H1 (cell line): ENCODE measurements around the gene INSM1. TPM values are rescaled to one million over a fixed set of nuclear protein-coding genes. Genes with fewer than 3 reads are reported as not detected.

Experiments used
- CTCF ChIA-PET: fragments of 300-600 bp; sonication (Branson Sonifier 250); formaldehyde crosslinking; loops from one replicate; lab custom pipeline; 2021; ENCODE audit not compliant: partially characterized antibody; lab: Charles Lee
- POLR2A ChIA-PET: fragments of 300-600 bp; sonication (Branson Sonifier 250); formaldehyde crosslinking; loops from one replicate; lab custom pipeline; 2021; ENCODE audit warnings: inconsistent platforms; ENCODE audit not compliant: partially characterized antibody; lab: Charles Lee
- DNase-seq, 2 experiments: peaks; one replicate each; pipeline versions ENCODE4 v3.0.0 to v3.0.0-alpha.2; 2010 to 2022; ENCODE audit warnings: low spot score in 2 of 2, low read depth in 1 of 2, mixed read lengths in 1 of 2
- FAIRE-seq: peaks from 2 replicates; lab custom pipeline; 2011; peaks lifted over from hg19 to GRCh38; lab: Jason Lieb, UNC
- H2AFZ ChIP-seq: 2 replicates; pipeline ENCODE4 v1.8.1; 2012; ENCODE audit warnings: low read length, inconsistent platforms
- H2AK5ac ChIP-seq: 2 replicates; pipeline ENCODE4 v1.6.1; 2013; ENCODE audit warnings: low read depth, low read length
- H2BK120ac ChIP-seq: replicated peaks from 2 replicates; pipeline ENCODE3; 2013; ENCODE audit warnings: low read depth, low read length, inconsistent platforms
- H2BK12ac ChIP-seq: 2 replicates; pipeline ENCODE4 v1.6.1; 2013; ENCODE audit warnings: low read depth, low read length
- H2BK15ac ChIP-seq: 2 replicates; pipeline ENCODE4 v1.6.1; 2013; ENCODE audit warnings: low read length
- H2BK20ac ChIP-seq: 2 replicates; pipeline ENCODE4 v1.6.1; 2013; ENCODE audit warnings: low read length
- H2BK5ac ChIP-seq: 2 replicates; pipeline ENCODE4 v1.6.1; 2013; ENCODE audit warnings: low read depth, low read length
- H3K14ac ChIP-seq: 2 replicates; pipeline ENCODE4 v1.6.1; 2013; ENCODE audit warnings: inconsistent platforms; ENCODE audit not compliant: insufficient read length
- H3K18ac ChIP-seq: 2 replicates; pipeline ENCODE4 v1.6.1; 2013; ENCODE audit warnings: low read length; ENCODE audit errors: extremely low read depth
- H3K23ac ChIP-seq: 2 replicates; pipeline ENCODE4 v1.6.1; 2013; ENCODE audit warnings: inconsistent platforms; ENCODE audit not compliant: insufficient read length
- H3K23me2 ChIP-seq: 2 replicates; pipeline ENCODE4 v1.6.1; 2013; ENCODE audit warnings: low read depth, low read length
- H3K27ac ChIP-seq: 2 replicates; pipeline ENCODE4 v1.6.1; 2011; ENCODE audit warnings: low read depth, low read length, inconsistent platforms
- H3K27me3 ChIP-seq, 4 experiments: replicated peaks in 1 of 4; 1 replicate in 1 of 4; 2 replicates in 3 of 4; pipeline versions ENCODE4 v1.6.1 to v1.8.1; 2011 to 2013; ENCODE audit warnings: low read length in 3 of 4, mild to moderate bottlenecking in 3 of 4, inconsistent platforms in 2 of 4, mixed read lengths in 2 of 4, moderate library complexity in 1 of 4; ENCODE audit not compliant: control insufficient read depth in 3 of 4, insufficient read depth in 3 of 4; ENCODE audit errors: extremely low read depth in 1 of 4
- H3K36me3 ChIP-seq, 4 experiments: 2 replicates each; pipeline versions ENCODE4 v1.6.1 to v1.8.1; 2011 to 2013; ENCODE audit warnings: mild to moderate bottlenecking in 4 of 4, low read length in 3 of 4, moderate library complexity in 2 of 4, control low read depth in 1 of 4, inconsistent platforms in 1 of 4; ENCODE audit not compliant: insufficient read depth in 4 of 4, control insufficient read depth in 2 of 4
- H3K4ac ChIP-seq: replicated peaks from 2 replicates; pipeline ENCODE3; 2013; ENCODE audit warnings: low read length, low read depth, mixed read lengths, inconsistent platforms; ENCODE audit not compliant: insufficient read length
- H3K4me1 ChIP-seq, 4 experiments: replicated peaks in 1 of 4; 1 replicate in 1 of 4; 2 replicates in 3 of 4; pipeline versions ENCODE4 v1.6.1 to v1.8.1; 2011 to 2013; ENCODE audit warnings: low read length in 3 of 4, inconsistent platforms in 2 of 4, mixed read lengths in 1 of 4; ENCODE audit not compliant: insufficient read depth in 4 of 4, control insufficient read depth in 3 of 4
- H3K4me2 ChIP-seq, 2 experiments: 2 replicates each; pipeline versions ENCODE4 v1.6.1 to v1.8.1; 2011 to 2013; ENCODE audit warnings: low read depth in 2 of 2, low read length in 2 of 2, control low read depth in 1 of 2, inconsistent platforms in 1 of 2, mild to moderate bottlenecking in 1 of 2; ENCODE audit not compliant: insufficient read depth in 1 of 2
- H3K4me3 ChIP-seq, 4 experiments: fragments of 200-600, 300-600 bp in 1 of 4; sonication (generic), shearing (Covaris generic), sonication (Bioruptor Twin) in 1 of 4; 2 replicates each; pipeline versions ENCODE4 v1.5.1 to v1.8.1; 2011 to 2016; ENCODE audit warnings: low read length in 4 of 4, low read depth in 3 of 4, control low read depth in 2 of 4, inconsistent platforms in 2 of 4, mild to moderate bottlenecking in 2 of 4, mixed read lengths in 1 of 4, moderate library complexity in 1 of 4; ENCODE audit not compliant: insufficient read depth in 2 of 4; ENCODE audit errors: extremely low read depth in 1 of 4
- H3K56ac ChIP-seq: replicated peaks from 2 replicates; pipeline ENCODE3; 2013; ENCODE audit warnings: low read depth, mild to moderate bottlenecking, mixed read lengths, low read length, inconsistent platforms; ENCODE audit not compliant: insufficient read length
- H3K79me1 ChIP-seq: 2 replicates; pipeline ENCODE4 v1.6.1; 2013; ENCODE audit warnings: low read depth, low read length, control low read depth
- H3K79me2 ChIP-seq, 2 experiments: 2 replicates each; pipeline versions ENCODE4 v1.6.1 to v1.8.1; 2012 to 2013; ENCODE audit warnings: low read length in 2 of 2, mild to moderate bottlenecking in 2 of 2, inconsistent platforms in 1 of 2; ENCODE audit not compliant: insufficient read depth in 2 of 2, control insufficient read depth in 1 of 2
- H3K9ac ChIP-seq, 4 experiments: replicated peaks in 1 of 4; 1 replicate in 1 of 4; 2 replicates in 3 of 4; pipeline versions ENCODE4 v1.6.1 to v1.8.1; 2011 to 2013; ENCODE audit warnings: low read depth in 3 of 4, low read length in 3 of 4, control low read depth in 2 of 4, mild to moderate bottlenecking in 2 of 4, moderate library complexity in 2 of 4, inconsistent platforms in 1 of 4; ENCODE audit errors: extremely low read depth in 1 of 4
- H3K9me3 ChIP-seq, 2 experiments: 2 replicates each; pipeline versions ENCODE4 v1.6.1 to v1.8.1; 2012 to 2013; ENCODE audit warnings: mild to moderate bottlenecking in 2 of 2, moderate library complexity in 2 of 2, control low read depth in 1 of 2, inconsistent platforms in 1 of 2, low read depth in 1 of 2, low read length in 1 of 2, mixed read lengths in 1 of 2; ENCODE audit not compliant: insufficient read depth in 2 of 2
- H4K20me1 ChIP-seq, 2 experiments: replicated peaks in 1 of 2; 2 replicates each; pipeline versions ENCODE3 to v1.8.1; 2011 to 2013; ENCODE audit warnings: inconsistent platforms in 2 of 2, low read length in 2 of 2, mild to moderate bottlenecking in 1 of 2; ENCODE audit not compliant: insufficient read depth in 2 of 2, control insufficient read depth in 1 of 2
- H4K5ac ChIP-seq: 2 replicates; pipeline ENCODE4 v1.6.1; 2013; ENCODE audit warnings: low read length, low read depth, mixed read lengths, inconsistent platforms; ENCODE audit not compliant: insufficient read length
- H4K8ac ChIP-seq: 2 replicates; pipeline ENCODE4 v1.8.0; 2013; ENCODE audit warnings: mild to moderate bottlenecking, moderate library complexity, low read length, inconsistent platforms; ENCODE audit not compliant: insufficient read depth; ENCODE audit errors: extremely low read depth
- H4K91ac ChIP-seq: replicated peaks from 2 replicates; pipeline ENCODE3; 2013; ENCODE audit warnings: low read length, mixed read lengths, inconsistent platforms; ENCODE audit not compliant: insufficient read length
- ASH2L ChIP-seq: fragments of 200-600, 300-600 bp; sonication (generic); IDR thresholded peaks from one replicate; pipeline ENCODE4 v1.7.1; 2017; ENCODE audit warnings: low read length
- BACH1 ChIP-seq: IDR thresholded peaks from 2 replicates; pipeline ENCODE4 v1.6.1; 2012; ENCODE audit warnings: low read length, improper control_type of control experiment
- CEBPB ChIP-seq: IDR thresholded peaks from 2 replicates; pipeline ENCODE4 v1.6.1; 2012; ENCODE audit warnings: low read depth, low read length
- GABPA ChIP-seq: IDR thresholded peaks from 2 replicates; pipeline ENCODE4 v1.6.1; 2011; ENCODE audit warnings: mild to moderate bottlenecking, low read length, moderate library complexity, borderline replicate concordance; ENCODE audit not compliant: insufficient read depth
- HDAC6 ChIP-seq: IDR thresholded peaks from one replicate; pipeline ENCODE4 v1.7.1; 2012; ENCODE audit warnings: low read depth, mild to moderate bottlenecking, inconsistent platforms, low read length, moderate library complexity
- JUN ChIP-seq: IDR thresholded peaks from 2 replicates; pipeline ENCODE4 v1.6.1; 2011; ENCODE audit warnings: low read depth, mild to moderate bottlenecking, improper control_type of control experiment, low read length
- MAFK ChIP-seq: IDR thresholded peaks from 2 replicates; pipeline ENCODE4 v1.6.1; 2012; ENCODE audit warnings: low read depth, mild to moderate bottlenecking, improper control_type of control experiment, low read length
- PHF8 ChIP-seq: fragments of 200-600 bp; sonication (generic); conservative IDR thresholded peaks from 2 replicates; pipeline ENCODE4 v1.7.1; 2012; ENCODE audit warnings: low read depth, mild to moderate bottlenecking, inconsistent platforms, low read length, moderate library complexity
- POLR2AphosphoS5 ChIP-seq: IDR thresholded peaks from 2 replicates; pipeline ENCODE4 v1.6.1; 2011; ENCODE audit warnings: low read depth, low read length
- RNF2 ChIP-seq: fragments of 200-900, 300-1000 bp; sonication (generic); IDR thresholded peaks from 2 replicates; pipeline ENCODE4 v1.7.1; 2016; ENCODE audit warnings: borderline replicate concordance, low read depth, mild to moderate bottlenecking, antibody characterized with exemption, low read length; ENCODE audit not compliant: poor library complexity, severe bottlenecking; ENCODE audit errors: missing control alignments
- SIX5 ChIP-seq: IDR thresholded peaks from 2 replicates; pipeline ENCODE4 v1.6.1; 2011; ENCODE audit warnings: mild to moderate bottlenecking, low read depth, low read length
- SP1 ChIP-seq: IDR thresholded peaks from 2 replicates; pipeline ENCODE4 v1.6.1; 2011; ENCODE audit warnings: low read depth, low read length
- SP2 ChIP-seq: IDR thresholded peaks from 2 replicates; pipeline ENCODE4 v1.6.1; 2012; ENCODE audit warnings: mild to moderate bottlenecking, low read length, inconsistent platforms
- SP4 ChIP-seq: IDR thresholded peaks from 2 replicates; pipeline ENCODE4 v1.6.1; 2012; ENCODE audit warnings: low read length, inconsistent platforms
- TBP ChIP-seq: IDR thresholded peaks from 2 replicates; pipeline ENCODE4 v1.6.1; 2011; ENCODE audit warnings: low read depth, low read length, improper control_type of control experiment
- TCF12 ChIP-seq: IDR thresholded peaks from 2 replicates; pipeline ENCODE4 v1.6.1; 2011; ENCODE audit warnings: low read depth, mild to moderate bottlenecking, low read length
- WGBS, 2 experiments: shearing (Covaris generic) in 1 of 2; methylation state at CpG; one replicate each; pipeline versions ENCODE4 v1.1.6 to v1.1.7; 2013 to 2015; ENCODE audit warnings: low lambda C conversion rate in 2 of 2, mixed read lengths in 2 of 2, inconsistent platforms in 1 of 2, low coverage in 1 of 2, missing lambda C conversion rate in 1 of 2; ENCODE audit not compliant: insufficient replicate concordance in 2 of 2, insufficient coverage in 1 of 2, insufficient read length in 1 of 2; ENCODE audit errors: extremely low coverage in 1 of 2, missing lambda C conversion rate in 1 of 2; 5-methylcytosine and 5-hydroxymethylcytosine counted together
- polyA plus RNA-seq, 7 experiments: library from polyadenylated mRNA; depleted of rRNA in 3 of 7; stranded (reverse) in 5 of 7; unstranded in 2 of 7; fragments of >200 nt in 5 of 7; fragments of 200-250 nt in 2 of 7; gene quantifications; 1 replicate in 5 of 7; 2 replicates in 1 of 7; 4 replicates in 1 of 7; pipeline versions ENCODE4 v1.2.1 to v1.2.3, GENCODE V29; 2011 to 2013; ENCODE audit warnings: missing spikeins in 2 of 7, mixed read lengths in 2 of 7
- total RNA-seq: library from RNA; stranded (reverse); fragmentation: NEBNext Ultra II Directional; extraction: Animal tissue kit (Norgen Biotek cat#: 25700); gene quantifications from 2 replicates; pipeline ENCODE4 v1.2.1, GENCODE V29; 2021

Gene INSM1
- total and polyA plus RNA-seq, 2 of the 8 experiments (the other 6 are each of a cell fraction or from before 2014, with no cell fraction given) = 0.86 to 2.5 TPM

DNA sequence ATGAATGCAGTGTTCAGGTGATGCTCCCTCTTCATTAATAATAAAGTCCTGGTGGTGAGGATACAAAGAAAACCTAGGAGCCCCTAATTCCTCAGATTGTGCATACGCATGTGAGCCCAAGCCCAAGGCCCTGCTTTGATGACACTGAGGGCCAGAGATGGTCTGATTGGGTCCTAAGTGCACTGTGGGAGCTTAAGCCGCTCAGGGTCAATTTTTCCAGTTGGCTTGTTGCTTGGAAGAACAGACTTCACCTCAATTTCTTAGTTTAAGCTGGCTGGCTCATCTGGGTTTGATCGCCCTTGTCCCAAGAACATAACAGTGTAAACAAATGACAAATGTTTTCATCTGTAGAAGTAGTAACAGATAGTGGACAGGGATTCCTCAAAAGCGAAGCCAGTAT, 41.4 kb downstream of the INSM1 start:
- Histone ChIP-seq H3K9me3 (no peaks in the 10 kb centered on the region), H3K9ac (no peak overlapping the region), H3K36me3 (no peaks in the 10 kb centered on the region), H3K27me3 (no peaks in the 10 kb centered on the region), H2BK120ac (no peak overlapping the region), H3K23me2 (no peaks in the 10 kb centered on the region), H3K23ac (no peak overlapping the region), H4K8ac (no peak overlapping the region), H4K91ac (no peak overlapping the region), H2AFZ (no peak overlapping the region), H3K56ac (no peak overlapping the region), H2BK20ac (no peak overlapping the region), H3K18ac (no peak overlapping the region), H3K4me2 (no peak overlapping the region), H2BK15ac (no peak overlapping the region), H3K79me2 (no peaks in the 10 kb centered on the region), H2BK5ac (no peak overlapping the region), H3K4me3 (no peak overlapping the region), H2BK12ac (no peak overlapping the region), H3K14ac (no peak overlapping the region), H4K5ac (no peak overlapping the region), H3K79me1 (no peaks in the 10 kb centered on the region), H2AK5ac (no peak overlapping the region), H3K4me1 (peaks cover 0 to 18% (median 11%) of the 10 kb centered on the region in 4 experiments; a peak in 5 of 7 replicates), H3K4ac (no peak overlapping the region), H3K27ac (no peak overlapping the region), H4K20me1 (no peaks in the 10 kb centered on the region)
- 91% methylated on average over 4 of the region's 4 CpGs; no CpG with 5 or more reads in 1 of the 2 experiments for WGBS, 2 experiments
- TF ChIP-seq TBP (no peak), SP1 (no peak), RNF2 (no peak), PHF8 (no peak), TCF12 (no peak), BACH1 (no peak), JUN (no peak), ASH2L (no peak), MAFK (no peak), CEBPB (no peak), GABPA (no peak), HDAC6 (no peak), POLR2AphosphoS5 (no peak), SIX5 (no peak), SP2 (no peak), SP4 (no peak)
- ChIA-PET POLR2A (interaction anchor here (1.2 to 2.0 kb wide), 2 partner anchors 10 to 38 kb away, joined by 5 to 6 read pairs; no protein-coding TSS in a partner anchor), CTCF (interaction anchor here (0.8 to 3.3 kb wide), 6 partner anchors 16 to 226 kb away, joined by 3 to 17 read pairs (median 5); no protein-coding TSS in a partner anchor)
- no peak for DNase-seq
- peak; percentile 24 for FAIRE-seq
